Central memory CD8-positive, alpha-beta T cell (primary cell): Measurements from ENCODE around the gene HOXC6.

ENCODE experiments used
- ATAC-seq: fragments of 150-1000 bp; cut with Tn5 transposase; replicated peaks from 2 replicates; pipeline ENCODE4 v1.10.0; 2022; ENCODE audit warnings: mild to moderate bottlenecking, moderate FRiP score, moderate number of reproducible peaks; ENCODE audit not compliant: poor library complexity, severe bottlenecking; ENCODE audit errors: extremely low read depth
- DNase-seq, 2 donors: peaks; one replicate each; pipeline ENCODE4 v3.0.0; 2021; ENCODE audit warnings: low spot score in 2 of 2
- H3K27ac Mint-ChIP-seq: one replicate; pipeline ENCODE4 v1.8.0; 2022; ENCODE audit warnings: low read depth, mild to moderate bottlenecking, moderate library complexity, mixed read lengths
- H3K27me3 Mint-ChIP-seq: one replicate; pipeline ENCODE4 v1.8.0; 2022; ENCODE audit warnings: mixed read lengths
- H3K36me3 Mint-ChIP-seq: one replicate; pipeline ENCODE4 v1.8.0; 2022; ENCODE audit warnings: mild to moderate bottlenecking, moderate library complexity, mixed read lengths; ENCODE audit not compliant: insufficient read depth
- H3K4me1 Mint-ChIP-seq: one replicate; pipeline ENCODE4 v1.8.0; 2022; ENCODE audit warnings: mixed read lengths
- H3K4me3 Mint-ChIP-seq: one replicate; pipeline ENCODE4 v1.8.0; 2022; ENCODE audit warnings: mild to moderate bottlenecking, moderate library complexity, mixed read lengths
- H3K9me3 Mint-ChIP-seq: one replicate; pipeline ENCODE4 v1.8.0; 2022; ENCODE audit warnings: mixed read lengths

Gene HOXC6

GRCh38 chr12:54050482-54050810 lies 22.2 kb downstream of the HOXC6 start:
- Mint-ChIP-seq H3K4me1 (peaks cover 37% of the 10 kb centered on the region), H3K36me3 (peaks cover 17% of the 10 kb centered on the region), H3K27me3 (peaks cover 74% of the 10 kb centered on the region), H3K4me3 (peak overlapping the region; percentile 34), H3K27ac (no peak overlapping the region), H3K9me3 (no peaks in the 10 kb centered on the region)
- DNase-seq (no peak), ATAC-seq (no peak)

DNA sequence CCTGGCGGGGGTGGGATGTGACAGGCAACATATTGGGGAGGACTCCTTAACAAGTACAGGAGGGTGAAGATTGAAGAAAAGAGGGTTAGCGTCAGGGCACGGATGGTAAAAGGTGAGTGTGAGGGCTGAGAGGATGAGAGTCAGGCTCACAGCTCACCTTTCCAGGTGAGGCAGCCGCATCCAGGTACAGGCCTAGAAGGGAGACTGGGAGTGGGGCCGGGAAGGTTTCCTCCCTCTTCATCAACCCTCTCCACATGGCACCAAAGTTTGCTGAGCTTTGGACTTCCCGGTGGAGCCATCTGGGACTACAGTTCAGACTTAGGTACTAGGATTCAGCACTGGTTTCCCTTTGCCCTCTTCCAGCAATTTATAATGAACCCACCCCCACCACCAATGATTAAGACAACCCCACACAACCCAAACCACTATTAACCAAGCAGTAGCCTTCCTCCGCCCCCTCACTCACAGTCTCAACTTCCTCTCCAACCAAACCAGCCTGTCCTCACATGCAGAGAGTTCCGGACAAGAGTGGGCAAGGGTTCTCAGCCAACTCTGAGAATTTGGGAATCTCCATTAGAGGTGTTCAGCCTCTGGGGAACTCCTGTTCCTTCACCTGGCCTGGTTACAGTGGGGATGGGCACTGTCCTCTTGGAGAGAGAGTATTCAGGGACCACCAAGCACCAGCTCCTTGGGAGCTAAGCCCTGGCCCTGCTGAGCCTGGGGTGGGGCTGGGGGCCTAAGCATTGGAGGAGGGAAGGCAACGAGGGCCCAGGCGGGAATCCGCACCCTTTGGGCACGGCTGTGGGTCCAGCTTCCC lies 23.0 kb downstream of the HOXC6 start:
- peaks cover 37% of the 10 kb centered on the region for H3K4me1 Mint-ChIP-seq
- DNase-seq (no peak), ATAC-seq (no peak)
- H3K27ac Mint-ChIP-seq: peak overlapping the region; percentile 29
- peaks cover 66% of the 10 kb centered on the region for H3K27me3 Mint-ChIP-seq
- H3K4me3 Mint-ChIP-seq: peak overlapping the region; percentile 34
- peaks cover 17% of the 10 kb centered on the region for H3K36me3 Mint-ChIP-seq
- no peaks in the 10 kb centered on the region for H3K9me3 Mint-ChIP-seq

DNA sequence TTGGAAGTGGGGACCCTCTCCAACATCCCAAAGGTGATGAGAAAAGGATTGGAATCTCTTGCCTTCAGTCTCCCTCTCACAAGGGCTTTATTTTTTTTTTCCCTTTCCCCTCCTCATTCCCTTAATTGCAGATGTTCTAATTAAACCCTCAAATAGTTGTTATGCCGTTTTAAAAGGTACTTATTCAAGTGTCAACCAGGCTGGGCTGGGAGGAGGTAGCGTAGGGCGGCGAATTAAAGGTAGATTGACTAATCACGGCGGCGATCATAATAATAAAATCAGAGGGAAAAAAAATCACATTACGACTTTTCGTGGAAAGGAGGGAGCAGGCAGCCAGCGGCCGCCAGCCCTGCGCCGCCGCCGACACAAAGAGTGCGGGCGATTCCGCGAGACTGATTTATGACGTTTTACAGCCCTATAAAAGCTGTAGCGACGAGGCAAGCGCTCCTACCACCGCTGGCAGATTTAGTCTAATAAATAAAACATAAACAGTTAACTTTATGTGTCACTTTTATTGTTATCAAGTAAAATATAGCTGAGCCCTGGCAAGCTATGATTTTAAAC lies 23.7 kb downstream of the HOXC6 start:
- DNase-seq (no peak), ATAC-seq (no peak)
- peak overlapping the region; percentile 91 for H3K4me3 Mint-ChIP-seq
- no peaks in the 10 kb centered on the region for H3K9me3 Mint-ChIP-seq
- H3K4me1 Mint-ChIP-seq: peaks cover 37% of the 10 kb centered on the region
- H3K36me3 Mint-ChIP-seq: peaks cover 17% of the 10 kb centered on the region
- H3K27ac Mint-ChIP-seq: peak overlapping the region; percentile 92
- peaks cover 59% of the 10 kb centered on the region for H3K27me3 Mint-ChIP-seq

DNA sequence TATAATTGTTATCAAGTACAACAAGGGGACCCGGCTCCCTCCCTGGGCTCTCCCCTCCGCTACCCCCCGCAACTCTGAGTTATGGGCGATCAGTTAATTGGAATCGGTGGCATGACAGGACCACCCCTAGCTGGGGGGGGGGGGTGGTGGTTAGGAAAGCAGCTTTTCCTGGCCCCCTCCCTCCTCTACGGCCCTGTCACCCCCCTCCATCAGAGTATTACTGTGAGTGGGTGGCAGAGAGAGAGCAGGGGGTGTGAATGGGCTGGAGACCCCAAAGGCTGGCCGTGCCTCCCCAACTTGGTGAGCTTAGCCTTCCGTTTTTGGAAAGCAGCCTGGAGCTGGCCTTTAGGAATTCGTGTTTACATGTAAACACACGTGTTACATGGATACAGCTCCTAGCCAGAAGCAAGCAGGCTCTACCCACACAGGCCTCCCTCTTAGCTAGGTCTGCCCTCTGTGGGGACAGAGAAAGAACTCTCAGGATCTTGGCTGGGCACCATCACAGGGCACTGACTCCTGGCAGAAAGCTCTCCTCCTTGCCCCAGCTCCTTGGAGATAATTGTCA lies 24.3 kb downstream of the HOXC6 start:
- Mint-ChIP-seq H3K4me1 (peaks cover 43% of the 10 kb centered on the region), H3K36me3 (peaks cover 15% of the 10 kb centered on the region), H3K4me3 (peak overlapping the region; percentile 91), H3K27me3 (peaks cover 54% of the 10 kb centered on the region), H3K9me3 (no peaks in the 10 kb centered on the region), H3K27ac (peak overlapping the region; percentile 92)
- DNase-seq (no peak), ATAC-seq (no peak)

DNA sequence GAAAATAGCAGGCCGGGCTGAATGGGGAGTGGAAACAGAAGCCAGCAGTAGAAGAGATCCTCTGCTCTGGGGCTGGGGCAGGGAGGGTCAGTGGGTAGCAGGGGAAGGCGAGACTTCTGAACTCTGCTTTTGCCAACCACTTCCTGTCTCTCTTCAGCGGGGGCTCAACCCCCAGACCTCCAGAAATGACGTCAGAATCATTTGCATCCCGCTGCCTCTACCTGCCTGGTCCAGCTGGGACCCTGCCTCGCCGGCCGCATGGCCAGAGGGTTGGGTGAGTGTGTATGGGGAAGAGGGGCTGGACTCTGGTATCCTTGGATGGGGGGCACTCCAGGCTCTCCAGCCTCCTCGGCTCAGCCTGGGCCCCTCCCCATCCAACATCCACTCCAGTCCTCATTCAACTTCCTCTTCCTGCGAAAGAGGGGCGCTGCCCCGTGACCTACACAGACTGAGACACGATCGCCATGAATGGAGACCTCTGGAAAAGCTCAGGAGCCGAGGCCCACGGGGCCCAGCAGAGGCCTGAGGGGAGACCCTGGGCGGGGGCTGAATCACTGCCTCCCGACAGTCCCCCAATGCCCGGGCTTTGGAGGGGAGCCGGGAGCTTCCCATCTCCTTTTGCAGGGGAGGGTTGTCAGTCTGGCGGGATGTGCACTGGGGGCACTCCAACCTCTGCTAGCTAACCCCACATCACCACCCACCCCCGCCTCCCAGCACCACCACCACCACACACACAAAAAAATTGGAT lies 24.9 kb downstream of the HOXC6 start:
- no peaks in the 10 kb centered on the region for H3K9me3 Mint-ChIP-seq
- peak; percentile 59 for ATAC-seq
- peak overlapping the region; percentile 91 for H3K4me3 Mint-ChIP-seq
- peaks cover 47% of the 10 kb centered on the region for H3K4me1 Mint-ChIP-seq
- H3K27ac Mint-ChIP-seq: peak overlapping the region; percentile 92
- peaks cover 49% of the 10 kb centered on the region for H3K27me3 Mint-ChIP-seq
- DNase-seq: peak in 1 of 2 donors; percentile 42
- peaks cover 15% of the 10 kb centered on the region for H3K36me3 Mint-ChIP-seq

DNA sequence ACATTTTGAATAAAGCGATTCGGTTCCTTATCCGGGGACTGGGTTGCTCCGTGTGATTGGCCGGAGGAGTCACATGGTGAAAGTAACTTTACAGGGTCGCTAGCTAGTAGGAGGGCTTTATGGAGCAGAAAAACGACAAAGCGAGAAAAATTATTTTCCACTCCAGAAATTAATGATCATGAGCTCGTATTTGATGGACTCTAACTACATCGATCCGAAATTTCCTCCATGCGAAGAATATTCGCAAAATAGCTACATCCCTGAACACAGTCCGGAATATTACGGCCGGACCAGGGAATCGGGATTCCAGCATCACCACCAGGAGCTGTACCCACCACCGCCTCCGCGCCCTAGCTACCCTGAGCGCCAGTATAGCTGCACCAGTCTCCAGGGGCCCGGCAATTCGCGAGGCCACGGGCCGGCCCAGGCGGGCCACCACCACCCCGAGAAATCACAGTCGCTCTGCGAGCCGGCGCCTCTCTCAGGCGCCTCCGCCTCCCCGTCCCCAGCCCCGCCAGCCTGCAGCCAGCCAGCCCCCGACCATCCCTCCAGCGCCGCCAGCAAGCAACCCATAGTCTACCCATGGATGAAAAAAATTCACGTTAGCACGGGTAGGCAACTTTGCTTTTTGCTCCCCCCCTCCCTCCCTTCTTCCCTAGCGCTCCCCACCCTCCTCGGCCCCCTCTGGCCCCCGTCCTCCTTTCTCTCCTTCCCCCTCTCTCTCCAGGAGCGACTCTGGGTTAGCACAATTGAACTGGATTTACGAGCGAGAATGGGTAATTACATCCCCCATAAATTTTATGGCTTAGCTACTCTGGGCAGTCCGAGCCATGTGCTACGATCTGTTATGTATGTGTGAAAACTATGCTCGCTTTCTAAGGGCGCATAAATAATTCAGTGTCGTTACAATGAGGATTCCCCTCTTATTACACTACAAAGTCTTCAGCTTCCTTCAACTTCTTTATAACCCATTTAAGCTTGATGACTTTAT lies 25.8 kb downstream of the HOXC6 start, which contains the start of gene HOXC4:
Gene HOXC4, plus strand, starts transcription at position 85 of the 991 bp plus-strand sequence. Its CDS starts 88 bp downstream, at position 173.
- H3K36me3 Mint-ChIP-seq: peaks cover 15% of the 10 kb centered on the region
- no peaks in the 10 kb centered on the region for H3K9me3 Mint-ChIP-seq
- H3K27me3 Mint-ChIP-seq: peaks cover 49% of the 10 kb centered on the region
- H3K4me3 Mint-ChIP-seq: peak within 1 kb of the TSS; percentile 91
- H3K27ac Mint-ChIP-seq: peak within 1 kb of the TSS; percentile 92
- peaks cover 47% of the 10 kb centered on the region for H3K4me1 Mint-ChIP-seq
- peak; percentile 83 for ATAC-seq
- no peak for DNase-seq

- Mint-ChIP-seq H3K27ac (peak overlapping the region; percentile 92), H3K4me1 (peaks cover 46% of the 10 kb centered on the region), H3K36me3 (peaks cover 15% of the 10 kb centered on the region), H3K4me3 (peak overlapping the region; percentile 91), H3K27me3 (peaks cover 49% of the 10 kb centered on the region), H3K9me3 (no peaks in the 10 kb centered on the region)
- ATAC-seq (no peak), DNase-seq (no peak)
These were observed 26.5 kb downstream of the HOXC6 start for GRCh38 chr12:54054742-54055194.

GRCh38 chr12:54055552-54055951 lies 27.3 kb downstream of the HOXC6 start:
- H3K27me3 Mint-ChIP-seq: peaks cover 46% of the 10 kb centered on the region
- DNase-seq: no peak
- peaks cover 39% of the 10 kb centered on the region for H3K4me1 Mint-ChIP-seq
- H3K4me3 Mint-ChIP-seq: no peak overlapping the region
- H3K27ac Mint-ChIP-seq: no peak overlapping the region
- no peaks in the 10 kb centered on the region for H3K9me3 Mint-ChIP-seq
- no peak for ATAC-seq
- H3K36me3 Mint-ChIP-seq: peaks cover 15% of the 10 kb centered on the region

DNA sequence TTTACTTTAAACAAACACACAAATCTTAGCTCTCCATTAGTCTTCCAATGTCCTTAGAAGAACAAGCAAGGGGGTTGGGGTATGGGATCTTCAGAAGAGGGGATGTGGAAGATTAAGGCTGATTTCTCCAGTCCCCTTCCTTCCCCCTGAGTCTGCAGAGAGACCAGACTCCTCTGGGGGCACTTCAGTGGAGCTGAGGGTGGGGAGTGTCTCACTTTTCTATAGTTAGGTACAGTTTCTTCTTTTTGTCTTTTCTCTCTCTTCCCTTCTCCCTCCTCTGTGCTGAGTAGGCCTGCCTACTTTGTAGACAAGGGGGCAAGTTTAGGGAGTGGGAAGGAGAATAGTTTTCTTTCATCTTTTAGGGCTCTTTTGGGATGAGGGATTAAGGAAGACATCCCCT lies 27.9 kb downstream of the HOXC6 start:
- Mint-ChIP-seq H3K4me3 (peak overlapping the region; percentile 3), H3K27me3 (peaks cover 46% of the 10 kb centered on the region), H3K9me3 (no peaks in the 10 kb centered on the region), H3K36me3 (peaks cover 15% of the 10 kb centered on the region), H3K27ac (no peak overlapping the region), H3K4me1 (peaks cover 38% of the 10 kb centered on the region)
- no peak for DNase-seq
- ATAC-seq: no peak

DNA sequence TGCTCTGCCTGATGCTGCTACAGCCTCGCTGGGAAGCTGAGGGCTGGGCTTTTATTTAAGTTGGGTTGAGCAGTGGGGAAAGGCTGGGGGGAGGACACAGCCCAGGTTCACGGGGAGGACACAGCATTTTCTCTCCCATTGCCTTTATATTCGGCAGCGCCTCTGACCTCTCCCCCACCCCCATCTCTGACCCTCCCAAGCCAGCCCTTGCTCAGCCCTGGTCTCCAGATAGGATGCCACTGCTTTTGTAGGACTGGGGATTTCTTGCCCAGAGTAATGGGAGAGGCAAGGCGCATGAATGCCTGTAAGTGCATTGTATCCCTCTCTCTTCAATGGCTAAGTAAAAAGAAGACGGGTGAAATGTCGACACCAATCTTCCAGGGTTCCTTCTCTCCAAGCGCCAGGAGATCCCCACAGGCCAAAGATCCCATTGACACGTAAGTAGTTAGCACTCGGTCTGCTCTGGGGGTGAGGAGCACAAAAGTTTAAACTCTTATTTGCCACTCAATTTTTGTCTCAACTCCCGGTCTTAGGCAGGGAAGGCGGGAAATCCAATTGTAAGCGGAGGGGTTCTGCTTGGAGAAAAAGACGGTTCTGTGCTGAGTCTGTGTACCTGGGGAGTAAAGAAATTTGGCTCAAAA lies 30.0 kb downstream of the HOXC6 start:
- H3K4me3 Mint-ChIP-seq: no peak overlapping the region
- peaks cover 53% of the 10 kb centered on the region for H3K27me3 Mint-ChIP-seq

GRCh38 chr12:54059668-54060067 lies 31.4 kb downstream of the HOXC6 start:
- no peak overlapping the region for H3K4me3 Mint-ChIP-seq
- H3K9me3 Mint-ChIP-seq: no peaks in the 10 kb centered on the region
- DNase-seq: no peak
- H3K4me1 Mint-ChIP-seq: peaks cover 12% of the 10 kb centered on the region
- H3K36me3 Mint-ChIP-seq: peaks cover 3% of the 10 kb centered on the region
- no peak overlapping the region for H3K27ac Mint-ChIP-seq
- peaks cover 48% of the 10 kb centered on the region for H3K27me3 Mint-ChIP-seq
- no peak for ATAC-seq

More for the DNA sequence above, 30.0 kb downstream of the HOXC6 start:
- DNase-seq: no peak
- ATAC-seq: no peak
- Mint-ChIP-seq H3K4me1 (peaks cover 22% of the 10 kb centered on the region), H3K27ac (peak overlapping the region; percentile 10), H3K36me3 (peaks cover 8% of the 10 kb centered on the region), H3K9me3 (no peaks in the 10 kb centered on the region)
